Peyer's patch (tissue), 4 donors: Measurements from ENCODE around the gene KRTAP13-1.

Experiments
- CTCF ChIP-seq, 6 experiments: fragments of 450-650 bp in 4 of 6; fragments of 200-600 bp in 2 of 6; sonication (generic) in 1 of 6; IDR thresholded peaks; one replicate each; pipeline ENCODE4 v1.5.1; 2017 to 2019; ENCODE audit warnings: antibody characterized with exemption in 6 of 6, mild to moderate bottlenecking in 3 of 6, moderate library complexity in 1 of 6
- POLR2A ChIP-seq, 2 donors: fragments of 450-650 bp; IDR thresholded peaks; one replicate each; pipeline ENCODE4 v1.5.1; 2017; ENCODE audit warnings: antibody characterized with exemption in 2 of 2, mild to moderate bottlenecking in 2 of 2, moderate library complexity in 2 of 2

GRCh38 chr21:30415993-30416392 is 20.2 kb downstream of the KRTAP13-1 start:
- TF ChIP-seq CTCF (IDR thresholded peaks at IDR 0.05) (no peak), POLR2A (IDR thresholded peaks at IDR 0.05) (no peak)
